ENCODE data around the gene ANKRD39. TPM values are rescaled to one million over a fixed set of nuclear protein-coding genes. Genes with fewer than 3 reads are reported as not detected.

ANKRD39 gene
- total RNA-seq, 1 donor = 4.3 TPM

- Histone ChIP-seq H3K4me3 (ENCODE audit: low read length) (no peak overlapping the region), H3K4me1 (ENCODE audit: insufficient read depth, low read length) (peaks cover 18% of the 10 kb centered on the region)
These were observed 19.2 kb downstream of the ANKRD39 start for GRCh38 chr2:96838345-96839292.

GRCh38 chr2:96837575-96837974 is 20.2 kb downstream of the ANKRD39 start:
- Histone ChIP-seq H3K27me3 (ENCODE audit: insufficient read depth, low read length) (no peaks in the 10 kb centered on the region), H3K9me3 (ENCODE audit: low read depth, low read length) (no peaks in the 10 kb centered on the region), H3K4me3 (ENCODE audit: low read length) (no peak overlapping the region), H3K4me1 (ENCODE audit: insufficient read depth, low read length) (peaks cover 18% of the 10 kb centered on the region)

More at GRCh38 chr2:96838345-96839292, 19.2 kb downstream of the ANKRD39 start:
- Histone ChIP-seq H3K27me3 (ENCODE audit: insufficient read depth, low read length) (no peaks in the 10 kb centered on the region), H3K9me3 (ENCODE audit: low read depth, low read length) (no peaks in the 10 kb centered on the region)

- no peaks in the 10 kb centered on the region for H3K9me3 ChIP-seq (ENCODE audit: low read depth, low read length)
- H3K4me1 ChIP-seq (ENCODE audit: insufficient read depth, low read length) = peaks cover 18% of the 10 kb centered on the region
- H3K27me3 ChIP-seq (ENCODE audit: insufficient read depth, low read length) = no peaks in the 10 kb centered on the region
- H3K4me3 ChIP-seq (ENCODE audit: low read length) = no peak overlapping the region
These were observed 22.0 kb downstream of the ANKRD39 start for GRCh38 chr2:96835830-96836229.

DNA sequence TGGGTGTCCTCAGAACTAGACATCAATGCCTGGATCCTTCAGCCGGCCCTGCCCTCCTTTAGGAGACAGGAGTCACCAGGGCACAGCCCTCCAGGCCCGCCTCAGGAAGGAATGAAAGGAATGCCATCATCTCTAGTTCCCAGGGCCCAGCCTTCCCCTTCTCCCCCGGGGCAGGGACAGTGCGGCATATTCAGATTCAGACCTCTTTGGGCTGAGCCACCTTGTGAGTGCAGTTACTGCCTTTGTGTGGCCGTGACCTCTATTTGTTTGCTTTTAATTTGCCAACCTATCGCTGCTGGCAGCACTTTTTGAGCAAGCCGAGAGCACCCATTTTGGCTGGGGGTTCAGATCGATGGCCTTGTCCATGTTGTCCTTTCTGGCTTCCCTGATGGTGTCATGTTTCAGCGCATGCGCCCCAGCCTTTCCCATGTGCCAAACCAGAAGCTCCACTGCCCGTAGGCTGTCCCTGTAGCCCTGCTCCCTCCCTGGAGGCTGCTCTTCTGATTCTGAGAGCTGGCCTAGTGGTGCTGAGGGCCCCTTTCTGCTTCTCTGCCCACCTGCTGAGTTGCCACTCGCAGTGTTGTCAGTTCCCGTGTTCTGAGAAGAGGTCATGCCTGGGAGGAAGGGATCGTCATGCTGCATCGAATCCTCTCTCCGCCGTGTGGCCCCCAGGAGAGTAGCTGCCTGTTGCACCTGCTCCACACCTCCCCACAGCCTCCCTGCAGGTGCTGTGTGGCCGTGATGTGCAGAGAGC is 24.9 kb downstream of the ANKRD39 start:
- Histone ChIP-seq H3K9me3 (ENCODE audit: low read depth, low read length) (no peaks in the 10 kb centered on the region), H3K4me3 (ENCODE audit: low read length) (no peak overlapping the region), H3K4me1 (ENCODE audit: insufficient read depth, low read length) (no peaks in the 10 kb centered on the region), H3K27me3 (ENCODE audit: insufficient read depth, low read length) (no peaks in the 10 kb centered on the region)

GRCh38 chr2:96832408-96832753 is 25.4 kb downstream of the ANKRD39 start:
- Histone ChIP-seq H3K9me3 (ENCODE audit: low read depth, low read length) (no peaks in the 10 kb centered on the region), H3K4me3 (ENCODE audit: low read length) (no peak overlapping the region), H3K4me1 (ENCODE audit: insufficient read depth, low read length) (no peaks in the 10 kb centered on the region), H3K27me3 (ENCODE audit: insufficient read depth, low read length) (no peaks in the 10 kb centered on the region)

DNA sequence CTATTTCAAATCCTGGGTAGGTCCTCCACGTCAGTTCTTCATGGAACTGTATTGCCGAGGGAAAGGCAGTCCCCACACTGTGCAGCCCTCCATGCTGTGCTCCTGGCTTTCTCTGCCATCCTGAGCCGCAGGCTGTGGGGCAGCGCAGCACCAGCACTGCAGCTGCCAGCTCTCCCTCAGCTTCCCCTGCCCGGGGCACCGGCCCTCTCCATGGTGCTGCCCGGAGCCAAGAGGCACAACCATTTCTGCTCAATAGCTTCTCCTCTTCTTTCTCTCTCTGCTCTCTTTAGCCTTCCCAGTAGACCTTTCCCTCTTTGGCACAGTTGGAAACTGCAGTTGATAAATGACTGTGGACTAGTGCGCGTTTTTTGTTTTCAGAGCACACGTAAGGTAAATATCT is 26.1 kb downstream of the ANKRD39 start:
- Histone ChIP-seq H3K27me3 (ENCODE audit: insufficient read depth, low read length) (no peaks in the 10 kb centered on the region), H3K4me1 (ENCODE audit: insufficient read depth, low read length) (no peaks in the 10 kb centered on the region), H3K9me3 (ENCODE audit: low read depth, low read length) (no peaks in the 10 kb centered on the region), H3K4me3 (ENCODE audit: low read length) (no peak overlapping the region)

DNA sequence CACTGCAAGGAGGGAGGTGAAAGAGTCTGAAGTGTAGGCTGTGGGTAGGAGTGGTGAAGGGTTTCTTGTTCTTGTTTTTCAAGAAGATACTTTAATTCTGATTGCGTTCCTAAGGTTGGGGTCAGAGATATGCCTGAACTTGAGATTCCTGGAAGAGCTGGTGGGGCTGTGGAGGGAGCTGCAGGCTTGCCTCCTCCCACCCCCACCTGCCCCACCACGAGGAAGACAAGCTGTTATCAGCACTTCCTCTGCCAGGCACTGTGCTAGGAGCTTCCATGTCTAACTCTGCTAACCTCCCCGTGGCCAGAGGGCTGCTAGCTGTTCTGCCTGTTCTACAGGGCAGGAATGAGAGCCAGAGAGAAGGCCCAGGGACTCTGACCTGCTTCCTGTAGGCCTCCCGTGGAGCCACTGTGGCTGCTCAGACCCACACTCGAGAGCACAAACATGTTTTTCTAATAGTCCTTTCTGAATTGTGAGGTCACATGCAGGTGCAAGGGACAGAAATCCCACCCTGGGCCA is 27.7 kb downstream of the ANKRD39 start:
- H3K4me1 ChIP-seq (ENCODE audit: insufficient read depth, low read length) = no peaks in the 10 kb centered on the region
- no peaks in the 10 kb centered on the region for H3K27me3 ChIP-seq (ENCODE audit: insufficient read depth, low read length)
- H3K9me3 ChIP-seq (ENCODE audit: low read depth, low read length) = no peaks in the 10 kb centered on the region
- H3K4me3 ChIP-seq (ENCODE audit: low read length) = no peak overlapping the region

DNA sequence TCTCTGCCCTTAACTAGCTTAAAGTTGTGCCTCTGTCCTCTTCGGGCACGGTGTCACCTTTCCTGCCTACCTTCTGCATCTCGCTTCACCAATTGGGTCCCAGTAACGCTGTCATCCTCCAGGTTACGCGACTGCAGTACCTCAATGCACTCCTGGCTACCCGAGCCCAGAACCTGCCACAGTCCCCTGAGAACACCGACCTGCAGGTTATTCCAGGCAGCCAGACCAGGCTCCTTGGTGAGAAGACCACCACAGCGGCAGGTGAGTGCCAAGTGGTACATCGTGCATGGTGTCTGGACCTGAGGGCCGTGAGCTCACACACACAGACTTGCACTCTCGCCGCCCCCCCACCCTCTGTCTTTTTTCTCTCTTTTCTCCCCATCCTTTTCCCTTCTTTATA is 28.9 kb downstream of the ANKRD39 start:
- H3K4me3 ChIP-seq (ENCODE audit: low read length) = no peak overlapping the region
- no peaks in the 10 kb centered on the region for H3K4me1 ChIP-seq (ENCODE audit: insufficient read depth, low read length)
- no peaks in the 10 kb centered on the region for H3K27me3 ChIP-seq (ENCODE audit: insufficient read depth, low read length)
- no peaks in the 10 kb centered on the region for H3K9me3 ChIP-seq (ENCODE audit: low read depth, low read length)

DNA sequence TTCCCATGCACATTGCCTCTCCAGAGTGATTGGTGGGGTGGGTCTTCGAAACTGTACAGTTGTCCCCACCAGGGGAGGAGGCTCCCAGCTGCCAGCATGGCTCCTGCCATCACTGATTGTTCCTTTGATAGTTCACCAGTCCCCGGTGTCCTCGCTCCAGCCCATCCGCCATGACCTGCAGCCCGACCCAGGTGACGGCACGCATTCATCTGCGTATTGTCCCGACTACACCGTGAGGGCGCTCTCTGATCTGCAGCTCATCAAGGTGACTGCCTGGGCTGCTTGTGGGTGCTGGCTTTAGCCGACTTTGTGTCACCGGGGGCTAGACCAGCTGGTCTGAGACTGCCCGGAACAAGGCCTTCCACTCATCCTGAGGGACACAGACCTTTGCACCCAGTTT is 29.4 kb downstream of the ANKRD39 start:
- Histone ChIP-seq H3K4me1 (ENCODE audit: insufficient read depth, low read length) (no peaks in the 10 kb centered on the region), H3K27me3 (ENCODE audit: insufficient read depth, low read length) (no peaks in the 10 kb centered on the region), H3K9me3 (ENCODE audit: low read depth, low read length) (no peaks in the 10 kb centered on the region), H3K4me3 (ENCODE audit: low read length) (no peak overlapping the region)

GRCh38 chr2:96826546-96827278 is 31.1 kb downstream of the ANKRD39 start:
- Histone ChIP-seq H3K9me3 (ENCODE audit: low read depth, low read length) (no peaks in the 10 kb centered on the region), H3K4me1 (ENCODE audit: insufficient read depth, low read length) (no peaks in the 10 kb centered on the region), H3K4me3 (ENCODE audit: low read length) (no peak overlapping the region), H3K27me3 (ENCODE audit: insufficient read depth, low read length) (no peaks in the 10 kb centered on the region)

- Histone ChIP-seq H3K27me3 (ENCODE audit: insufficient read depth, low read length) (no peaks in the 10 kb centered on the region), H3K4me1 (ENCODE audit: insufficient read depth, low read length) (peaks cover 13% of the 10 kb centered on the region), H3K4me3 (ENCODE audit: low read length) (no peak overlapping the region), H3K9me3 (ENCODE audit: low read depth, low read length) (no peaks in the 10 kb centered on the region)
These were observed 32.8 kb downstream of the ANKRD39 start for GRCh38 chr2:96825057-96825456.

DNA sequence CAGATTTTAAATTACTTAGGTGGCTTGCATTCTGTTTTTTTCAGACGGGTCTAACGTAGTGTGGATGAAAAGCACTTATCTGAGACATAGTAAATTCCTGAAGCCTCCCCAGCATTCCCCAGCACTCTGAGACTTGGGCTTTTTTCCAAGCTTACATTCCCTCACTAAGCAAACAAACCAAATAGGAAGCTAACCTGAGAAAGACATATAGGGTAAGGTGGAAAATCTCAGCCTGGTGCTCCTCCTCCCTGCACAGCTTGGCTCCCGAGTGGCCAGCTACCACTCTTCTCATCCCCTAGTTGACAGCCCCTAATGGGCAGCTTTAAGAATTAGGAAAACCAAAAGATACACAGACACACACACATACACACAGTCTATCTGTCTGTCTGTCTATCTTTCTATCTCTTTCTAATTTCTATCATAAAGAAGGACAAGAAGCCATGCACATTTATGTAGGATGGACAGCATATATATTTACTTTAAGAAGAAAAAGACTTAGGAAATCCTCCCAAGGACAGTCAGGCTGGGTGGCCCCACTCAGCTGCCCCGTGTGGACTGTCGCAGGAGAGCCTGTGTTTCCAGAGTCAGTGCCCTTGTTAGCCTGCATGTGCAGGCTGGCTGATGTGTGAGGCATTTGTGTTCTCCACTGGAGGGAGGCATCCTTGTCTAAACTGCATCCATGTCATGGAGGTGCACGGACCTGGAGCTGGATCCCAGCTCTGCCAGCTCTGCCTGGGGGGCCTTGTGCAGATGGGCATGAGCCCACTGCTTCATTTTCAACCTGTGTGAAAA is 33.5 kb downstream of the ANKRD39 start:
- Histone ChIP-seq H3K4me1 (ENCODE audit: insufficient read depth, low read length) (peaks cover 21% of the 10 kb centered on the region), H3K4me3 (ENCODE audit: low read length) (no peak overlapping the region), H3K9me3 (ENCODE audit: low read depth, low read length) (no peaks in the 10 kb centered on the region), H3K27me3 (ENCODE audit: insufficient read depth, low read length) (no peaks in the 10 kb centered on the region)

DNA sequence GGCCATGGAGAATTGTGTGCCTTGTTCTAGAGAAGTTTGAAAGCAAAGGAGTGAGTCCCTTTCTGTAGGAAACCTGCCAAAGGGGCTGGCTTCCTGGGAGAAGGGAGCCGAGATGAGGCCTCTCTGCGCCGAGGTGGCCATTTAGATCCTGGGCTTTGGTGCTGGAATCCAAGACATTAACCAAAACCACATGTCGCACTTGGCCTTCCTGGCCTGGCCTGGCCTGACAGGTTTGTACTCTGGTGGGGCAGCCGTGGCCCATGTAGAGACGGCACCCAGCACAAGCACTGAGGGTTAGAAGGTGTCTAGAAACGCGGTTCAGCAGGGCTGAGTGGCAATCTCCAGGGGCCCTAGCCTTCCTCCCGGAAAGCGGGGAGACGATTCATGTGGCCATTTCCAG is 34.6 kb downstream of the ANKRD39 start:
- Histone ChIP-seq H3K4me3 (ENCODE audit: low read length) (no peak overlapping the region), H3K9me3 (ENCODE audit: low read depth, low read length) (no peaks in the 10 kb centered on the region), H3K27me3 (ENCODE audit: insufficient read depth, low read length) (no peaks in the 10 kb centered on the region), H3K4me1 (ENCODE audit: insufficient read depth, low read length) (peaks cover 32% of the 10 kb centered on the region)

GRCh38 chr2:96822786-96823185 is 35.0 kb downstream of the ANKRD39 start:
- H3K4me3 ChIP-seq (ENCODE audit: low read length) = no peak overlapping the region
- H3K9me3 ChIP-seq (ENCODE audit: low read depth, low read length) = no peaks in the 10 kb centered on the region
- H3K27me3 ChIP-seq (ENCODE audit: insufficient read depth, low read length) = no peaks in the 10 kb centered on the region
- H3K4me1 ChIP-seq (ENCODE audit: insufficient read depth, low read length) = peaks cover 36% of the 10 kb centered on the region

Data from mononuclear cell (primary cell).